ENCODE data around the gene PPA2.

DNA sequence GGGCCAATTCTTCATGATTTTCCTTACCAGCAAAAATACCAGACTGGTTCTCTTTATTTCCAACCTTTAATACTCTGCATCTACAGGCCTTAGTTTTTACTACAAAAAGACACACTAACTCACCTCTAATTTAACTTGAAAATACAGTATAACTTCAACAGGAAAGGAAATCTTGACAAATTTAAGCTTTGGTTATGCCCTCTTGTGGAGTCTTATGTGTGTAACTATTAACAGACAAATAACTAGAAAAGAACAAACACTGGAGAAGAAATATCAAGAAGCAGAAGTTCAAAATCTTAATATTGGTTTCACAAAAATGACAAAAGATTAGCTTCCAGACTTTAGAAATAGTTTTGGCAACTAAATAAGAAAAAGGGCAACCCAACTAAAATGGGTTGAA lies 33.0 kb downstream of the PPA2 start:
- TF ChIP-seq CTCF (IDR thresholded peaks at IDR 0.05; ENCODE audit: low read depth, low read length, poor library complexity, severe bottlenecking) = peak; percentile 25
- TF ChIP-seq EZH2phosphoT487 (IDR thresholded peaks at IDR 0.05; ENCODE audit: borderline replicate concordance, low read length) = no peak

All from DOHH2 (cell line).